BLaER1 treated with 17β-estradiol and CSF1 and Interleukin-3, amounts not matched to agents 10 nM and 100 nM (cell line): Measurements from ENCODE around the gene OR7D2.
A peak's percentile ranks its signal among the peaks of the same experiment; 100 is the strongest.

Experiments
- H3K27ac ChIP-seq, 11 experiments: shearing (Covaris generic); formaldehyde crosslinking; 2 replicates each; pipeline ENCODE4 v1.8.1; 2022
- H3K27me3 ChIP-seq, 11 experiments: shearing (Covaris generic); formaldehyde crosslinking; 2 replicates each; pipeline ENCODE4 v1.8.1; 2022
- H3K36me3 ChIP-seq, 11 experiments: shearing (Covaris generic); formaldehyde crosslinking; 2 replicates each; pipeline ENCODE4 v1.8.1; 2022
- H3K4me1 ChIP-seq, 10 experiments: shearing (Covaris generic); formaldehyde crosslinking; 2 replicates each; pipeline ENCODE4 v1.8.1; 2022
- H3K4me2 ChIP-seq, 11 experiments: shearing (Covaris generic); formaldehyde crosslinking; 2 replicates each; pipeline ENCODE4 v1.8.1; 2022
- H3K4me3 ChIP-seq, 10 experiments: shearing (Covaris generic); formaldehyde crosslinking; 2 replicates each; pipeline ENCODE4 v1.8.1; 2022
- H3K9ac ChIP-seq, 11 experiments: shearing (Covaris generic); formaldehyde crosslinking; 2 replicates each; pipeline ENCODE4 v1.8.1; 2022
- H3K9me3 ChIP-seq, 11 experiments: shearing (Covaris generic); formaldehyde crosslinking; replicated peaks in 1 of 11; 2 replicates each; pipeline ENCODE4 v1.8.1; 2022
- H4K20me1 ChIP-seq, 11 experiments: shearing (Covaris generic); formaldehyde crosslinking; 2 replicates each; pipeline ENCODE4 v1.8.1; 2022
- Cebpa-rat ChIP-seq, 11 experiments: shearing (Covaris generic); IDR thresholded peaks; 2 replicates each; pipeline ENCODE4 v1.8.1; 2022

Gene OR7D2

DNA sequence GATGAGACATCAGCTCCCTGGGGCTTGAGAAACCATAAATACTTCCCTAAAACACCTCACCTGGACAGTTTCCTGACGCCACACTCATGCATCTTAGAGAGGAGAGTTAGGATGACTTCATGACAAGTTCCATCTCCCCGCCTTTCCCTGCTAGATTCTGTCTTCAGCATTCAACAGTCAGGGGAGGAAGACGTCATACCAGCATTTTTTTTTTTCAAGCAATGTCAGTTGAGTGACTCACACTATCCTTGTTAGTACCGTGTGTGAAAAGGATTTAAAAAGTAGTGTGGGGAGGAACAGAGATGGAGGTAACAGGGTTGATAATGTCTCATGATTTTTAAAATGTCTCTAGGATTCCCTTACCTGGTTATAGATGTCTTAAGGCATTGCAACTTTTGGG, at the start of gene OR7D2:
TSS of gene OR7D2 (plus strand) at position 79 of the 400 bp plus-strand sequence. CDS start 6,803 bp downstream, outside the sequence.
- TF ChIP-seq Cebpa-rat (IDR thresholded peaks at IDR 0.05) = no peak

DNA sequence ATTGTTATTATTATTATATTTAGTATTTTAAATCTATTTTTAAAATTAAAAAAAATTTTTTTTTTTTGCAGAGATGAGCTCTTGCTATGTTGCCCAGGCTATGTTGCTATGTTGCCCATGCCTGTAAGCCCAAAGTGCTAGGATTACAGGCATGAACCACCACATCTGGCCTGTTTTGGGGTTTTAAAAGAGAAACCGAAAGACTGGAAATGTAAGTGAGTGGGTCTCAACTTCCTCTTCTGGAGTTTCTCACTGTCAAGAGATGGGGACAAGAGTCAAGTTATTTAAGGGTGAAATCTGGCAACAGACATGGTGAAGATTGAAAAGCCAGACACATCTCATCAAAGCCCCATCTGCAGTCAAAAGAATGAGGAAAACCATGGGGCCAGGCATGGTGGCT, 47.8 kb upstream of the OR7D2 start:
- Histone ChIP-seq H3K9me3 (no peaks in the 10 kb centered on the region), H3K27me3 (no peaks in the 10 kb centered on the region), H3K4me3 (no peak overlapping the region), H3K36me3 (no peaks in the 10 kb centered on the region), H3K4me1 (peaks cover 17 to 37% (median 23%) of the 10 kb centered on the region in 10 experiments), H3K27ac (peak overlapping the region in 10 of 11 experiments; percentile 45 to 72 (median 61); a peak in 21 of 22 replicates), H3K9ac (peak overlapping the region in 3 of 11 experiments; percentile 18 to 46 (median 24); a peak in 4 of 22 replicates), H3K4me2 (peak overlapping the region; percentile 33 to 65 (median 54)), H4K20me1 (no peaks in the 10 kb centered on the region)
- peak in 1 of 11 experiments; percentile 55; a peak in 1 of 22 replicates for TF ChIP-seq Cebpa-rat (IDR thresholded peaks at IDR 0.05)

More for the DNA sequence above, at the start of gene OR7D2:
- Histone ChIP-seq H4K20me1 (no peaks in the 10 kb centered on the region), H3K27me3 (no peaks in the 10 kb centered on the region), H3K4me3 (no peak within 1 kb of the TSS), H3K4me1 (no peaks in the 10 kb centered on the region), H3K9me3 (no peaks in the 10 kb centered on the region), H3K27ac (no peak within 1 kb of the TSS), H3K4me2 (no peak within 1 kb of the TSS), H3K36me3 (no peaks in the 10 kb centered on the region), H3K9ac (no peak within 1 kb of the TSS)

DNA sequence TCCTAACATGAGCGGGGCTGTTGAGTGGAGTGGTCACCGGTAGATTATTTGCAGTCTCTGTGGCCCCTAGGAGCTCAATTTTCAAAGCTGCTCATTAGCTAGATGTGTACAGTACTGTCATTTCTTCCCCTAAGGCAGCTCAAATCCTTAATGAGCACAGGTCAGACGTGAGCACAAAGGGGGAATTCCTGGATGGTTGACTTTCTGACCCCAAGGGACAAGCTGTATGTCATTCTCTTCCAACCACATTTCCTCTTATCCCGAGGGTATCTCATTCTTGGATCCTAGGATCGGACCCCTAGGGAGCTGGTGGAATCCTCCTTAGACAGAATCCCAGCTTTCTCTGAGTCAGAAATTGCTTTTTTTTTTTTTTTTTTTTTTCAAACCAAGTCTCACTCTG, 46.4 kb upstream of the OR7D2 start:
- Histone ChIP-seq H3K9me3 (no peaks in the 10 kb centered on the region), H3K27me3 (no peaks in the 10 kb centered on the region), H3K9ac (no peak overlapping the region), H3K4me3 (no peak overlapping the region), H3K27ac (no peak overlapping the region), H3K4me2 (no peak overlapping the region), H3K36me3 (no peaks in the 10 kb centered on the region), H3K4me1 (peaks cover 18 to 40% (median 29%) of the 10 kb centered on the region in 10 experiments), H4K20me1 (no peaks in the 10 kb centered on the region)
- no peak for TF ChIP-seq Cebpa-rat (IDR thresholded peaks at IDR 0.05)

DNA sequence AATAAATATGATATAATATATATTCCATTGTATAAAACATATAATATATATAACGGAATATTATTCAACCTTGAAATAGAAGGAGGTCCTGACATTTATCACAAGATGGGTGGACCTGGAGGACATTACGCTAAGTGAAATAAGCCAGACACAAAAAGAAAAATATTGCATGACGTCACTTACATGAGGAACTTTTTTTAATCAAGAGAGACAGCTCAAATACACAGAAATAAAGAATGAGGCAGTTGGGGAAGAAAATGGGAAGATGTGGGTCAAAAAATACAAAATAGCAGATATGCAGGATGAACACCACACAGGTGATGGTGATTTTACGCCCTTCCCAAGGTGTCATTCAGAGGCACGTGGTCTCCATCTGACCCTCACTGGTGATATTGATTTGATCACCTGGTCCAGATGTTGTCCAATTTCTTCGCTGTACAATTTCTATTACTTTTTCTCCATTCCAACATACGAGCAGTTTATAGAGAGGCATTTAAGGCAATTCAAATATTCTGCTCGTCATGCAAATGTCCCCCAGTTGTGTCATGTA, 39.1 kb upstream of the OR7D2 start:
- Histone ChIP-seq H3K4me1 (peaks cover 15 to 36% (median 24%) of the 10 kb centered on the region in 10 experiments; a peak in 19 of 20 replicates), H4K20me1 (peaks cover 0 to 21% (median 13%) of the 10 kb centered on the region in 11 experiments; a peak in 10 of 22 replicates), H3K27ac (peak overlapping the region; percentile 84 to 98 (median 95); a peak in 20 of 22 replicates), H3K4me3 (peak overlapping the region; percentile 76 to 96 (median 89)), H3K36me3 (peaks cover 27 to 33% (median 32%) of the 10 kb centered on the region in 11 experiments), H3K4me2 (peak overlapping the region; percentile 67 to 94 (median 86)), H3K9me3 (peaks cover 21 to 32% (median 30%) of the 10 kb centered on the region in 11 experiments), H3K9ac (peak overlapping the region; percentile 90 to 98 (median 95)), H3K27me3 (no peaks in the 10 kb centered on the region)
- TF ChIP-seq Cebpa-rat (IDR thresholded peaks at IDR 0.05) = no peak

DNA sequence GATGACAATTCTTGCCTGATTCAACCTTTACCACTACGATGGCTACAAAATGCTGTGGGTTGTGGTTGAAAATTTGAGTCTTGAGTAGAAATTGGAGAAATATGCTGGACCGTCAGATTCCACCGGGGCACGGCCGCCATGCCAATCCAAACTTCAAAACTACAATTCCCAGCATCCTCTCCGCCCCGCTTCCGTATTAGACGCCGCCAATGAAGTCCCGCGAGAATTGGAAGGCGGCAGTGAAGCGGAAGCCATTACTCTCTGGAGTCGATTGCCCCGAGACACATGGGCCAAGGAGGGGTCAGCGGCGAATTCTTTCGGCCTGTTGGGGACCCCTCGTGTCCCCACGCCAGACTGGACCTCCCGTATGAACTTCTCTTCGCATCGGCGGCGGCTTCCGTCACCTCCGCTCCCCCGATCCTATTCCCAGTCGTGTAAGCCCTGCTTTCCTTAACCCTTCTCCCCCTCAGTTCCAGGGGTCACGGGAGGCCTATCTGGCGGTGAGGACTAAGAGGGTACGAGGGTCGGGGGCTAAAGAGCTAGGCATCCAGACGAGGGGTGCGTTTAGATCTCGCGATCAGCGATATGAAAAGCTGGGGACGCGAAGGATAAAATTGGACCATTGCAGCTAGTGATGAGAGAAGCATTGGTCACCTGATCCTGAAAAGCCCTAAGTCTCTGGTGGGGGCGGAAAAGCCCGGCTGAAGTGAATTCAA, 38.5 kb upstream of the OR7D2 start, which contains the start of gene ZNF317:
TSS of gene ZNF317 (plus strand) at position 239 of the 716 bp plus-strand sequence. CDS start 15,620 bp downstream, outside the sequence.
- peaks cover 0 to 28% (median 14%) of the 10 kb centered on the region in 11 experiments; a peak in 10 of 22 replicates for H4K20me1 ChIP-seq
- peak within 1 kb of the TSS; percentile 84 to 98 (median 95) for H3K27ac ChIP-seq
- H3K27me3 ChIP-seq = no peaks in the 10 kb centered on the region
- peak within 1 kb of the TSS; percentile 90 to 98 (median 95) for H3K9ac ChIP-seq
- peaks cover 34 to 39% (median 38%) of the 10 kb centered on the region in 11 experiments for H3K36me3 ChIP-seq
- peak within 1 kb of the TSS; percentile 81 to 94 (median 86) for H3K4me2 ChIP-seq
- peak within 1 kb of the TSS; percentile 76 to 96 (median 89) for H3K4me3 ChIP-seq
- peaks cover 28 to 38% (median 37%) of the 10 kb centered on the region in 11 experiments for H3K9me3 ChIP-seq
- H3K4me1 ChIP-seq = peaks cover 15 to 35% (median 24%) of the 10 kb centered on the region in 10 experiments; a peak in 19 of 20 replicates
- TF ChIP-seq Cebpa-rat (IDR thresholded peaks at IDR 0.05) = no peak

DNA sequence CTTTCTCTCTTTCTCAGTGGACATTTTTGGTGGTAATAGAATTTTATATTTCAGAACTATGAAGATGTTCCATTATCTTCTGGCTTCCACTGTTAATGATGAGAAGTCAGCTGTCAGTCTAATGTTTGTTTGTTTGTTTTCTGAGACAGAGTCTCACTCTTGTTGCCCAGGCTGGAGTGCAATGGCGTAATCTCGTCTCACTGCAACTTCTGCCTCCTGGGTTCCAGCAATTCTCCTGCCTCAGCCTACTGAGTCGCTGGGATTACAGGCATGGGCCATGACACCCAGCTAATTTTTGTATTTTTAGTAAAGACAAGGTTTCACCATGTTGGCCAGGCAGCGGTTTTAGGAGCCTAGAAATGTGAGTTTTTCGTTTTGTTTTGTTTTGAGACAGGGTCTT, 33.9 kb upstream of the OR7D2 start:
- peaks cover 78 to 85% (median 84%) of the 10 kb centered on the region in 11 experiments for H3K36me3 ChIP-seq
- peaks cover 15 to 74% (median 46%) of the 10 kb centered on the region in 11 experiments; a peak in 21 of 22 replicates for H4K20me1 ChIP-seq
- H3K4me3 ChIP-seq = peak overlapping the region in 6 of 10 experiments; percentile 10 to 43 (median 22); a peak in 8 of 20 replicates

DNA sequence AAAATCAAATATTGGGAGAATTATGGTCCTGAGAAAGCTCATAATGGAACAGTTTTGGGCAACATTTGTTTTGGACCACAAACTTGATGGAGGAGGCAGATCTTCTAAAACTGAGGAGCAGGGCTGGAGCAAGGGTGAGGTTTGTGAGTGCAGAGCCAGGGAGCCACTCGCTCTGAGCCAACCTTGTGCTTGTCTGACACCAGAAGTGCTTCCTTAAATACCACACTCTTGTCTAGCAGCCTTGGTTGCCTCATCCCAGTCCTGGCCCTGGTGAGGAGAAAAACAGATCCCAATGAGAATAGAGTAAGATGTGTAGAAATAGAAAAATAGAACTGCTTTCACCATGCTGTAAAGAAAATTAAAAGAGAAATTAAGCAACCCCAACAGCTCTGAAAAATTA, 31.9 kb upstream of the OR7D2 start:
- Histone ChIP-seq H3K4me3 (no peak overlapping the region), H3K9ac (no peak overlapping the region), H3K27ac (no peak overlapping the region), H3K36me3 (peaks cover 94 to 100% (median 100%) of the 10 kb centered on the region in 11 experiments), H4K20me1 (peaks cover 27 to 84% (median 56%) of the 10 kb centered on the region in 11 experiments; a peak in 21 of 22 replicates), H3K4me2 (no peak overlapping the region), H3K27me3 (no peaks in the 10 kb centered on the region; a peak in 1 of 22 replicates), H3K4me1 (peaks cover under 1 to 10% (median 4%) of the 10 kb centered on the region in 10 experiments; a peak in 16 of 20 replicates), H3K9me3 (peaks cover 93 to 100% (median 100%) of the 10 kb centered on the region in 11 experiments)
- no peak for TF ChIP-seq Cebpa-rat (IDR thresholded peaks at IDR 0.05)

More for the DNA sequence above, 33.9 kb upstream of the OR7D2 start:
- H3K4me2 ChIP-seq = no peak overlapping the region
- no peaks in the 10 kb centered on the region; a peak in 1 of 22 replicates for H3K27me3 ChIP-seq
- no peak overlapping the region for H3K27ac ChIP-seq
- H3K4me1 ChIP-seq = peaks cover 8 to 20% (median 13%) of the 10 kb centered on the region in 10 experiments; a peak in 19 of 20 replicates
- peaks cover 74 to 84% (median 83%) of the 10 kb centered on the region in 11 experiments for H3K9me3 ChIP-seq
- H3K9ac ChIP-seq = no peak overlapping the region
- TF ChIP-seq Cebpa-rat (IDR thresholded peaks at IDR 0.05) = no peak

DNA sequence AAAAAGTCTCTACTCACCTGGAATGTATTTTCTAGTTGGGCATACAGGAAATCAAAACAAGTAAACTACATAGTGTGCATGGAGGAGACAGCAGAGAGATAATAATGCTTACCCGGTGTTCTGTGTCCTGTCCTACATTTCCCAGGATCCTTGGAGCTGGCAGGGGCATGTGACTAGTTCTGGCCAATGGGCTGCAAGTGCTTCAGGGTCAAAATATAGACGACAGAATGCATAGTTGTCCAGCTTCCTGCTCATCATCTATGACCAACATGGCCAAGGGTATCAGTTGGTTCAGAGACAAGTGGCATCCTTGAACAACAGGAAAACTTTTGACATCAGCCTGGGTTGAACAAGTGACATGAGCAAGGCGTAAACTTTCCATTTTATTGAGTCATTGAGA, 30.1 kb upstream of the OR7D2 start:
- H3K4me2 ChIP-seq = no peak overlapping the region
- no peak overlapping the region; a peak in 1 of 20 replicates for H3K4me3 ChIP-seq
- H3K4me1 ChIP-seq = no peaks in the 10 kb centered on the region
- no peak overlapping the region for H3K9ac ChIP-seq
- peaks cover 96 to 100% (median 100%) of the 10 kb centered on the region in 11 experiments for H3K36me3 ChIP-seq
- no peak for TF ChIP-seq Cebpa-rat (IDR thresholded peaks at IDR 0.05)
- peaks cover 30 to 91% (median 69%) of the 10 kb centered on the region in 11 experiments for H4K20me1 ChIP-seq
- no peak overlapping the region for H3K27ac ChIP-seq
- peaks cover 99 to 100% (median 100%) of the 10 kb centered on the region in 11 experiments for H3K9me3 ChIP-seq
- H3K27me3 ChIP-seq = no peaks in the 10 kb centered on the region; a peak in 1 of 22 replicates
